WI38 (cell line): ENCODE results near the gene TARBP2.

Experiments
- H3K4me3 ChIP-seq: 2 replicates; pipeline ENCODE4 v1.5.1; 2011; ENCODE audit warnings: low read depth, mild to moderate bottlenecking, control low read depth, low read length
- CTCF ChIP-seq: IDR thresholded peaks from 2 replicates; pipeline ENCODE4 v1.5.1; 2012; ENCODE audit warnings: low read depth, mild to moderate bottlenecking, control low read depth, low read length

The TARBP2 gene

GRCh38 chr12:53505086-53505485 lies 4.0 kb downstream of the TARBP2 start:
- H3K4me3 ChIP-seq: no peak overlapping the region
- TF ChIP-seq CTCF: no peak

- no peak for TF ChIP-seq CTCF
- no peak overlapping the region for H3K4me3 ChIP-seq
Observed at GRCh38 chr12:53505555-53506449, 4.7 kb downstream of the TARBP2 start.

GRCh38 chr12:53506450-53506785 lies 5.3 kb downstream of the TARBP2 start:
- H3K4me3 ChIP-seq: no peak overlapping the region
- no peak for TF ChIP-seq CTCF

- no peak within 1 kb of the TSS for H3K4me3 ChIP-seq
- no peak for TF ChIP-seq CTCF
Observed at GRCh38 chr12:53506881-53507602, 6.0 kb downstream of the TARBP2 start, which contains the start of gene NPFF. NPFF (minus strand) TSS chr12:53507484; CDS start chr12:53507474, 10 bp downstream.

GRCh38 chr12:53507603-53507885 lies 6.5 kb downstream of the TARBP2 start:
- no peak for TF ChIP-seq CTCF
- no peak overlapping the region for H3K4me3 ChIP-seq

- no peak overlapping the region for H3K4me3 ChIP-seq
- TF ChIP-seq CTCF: peak; percentile 87
Observed at GRCh38 chr12:53508534-53509170, 7.6 kb downstream of the TARBP2 start.

- no peak overlapping the region for H3K4me3 ChIP-seq
- no peak for TF ChIP-seq CTCF
Observed at GRCh38 chr12:53510181-53510812, 9.2 kb downstream of the TARBP2 start.
